Body of pancreas (tissue), 4 donors: ENCODE results near the gene APCDD1L.

ENCODE experiments used
- CTCF ChIP-seq, 7 experiments: fragments of 450-650 bp in 4 of 7; fragments of 200-600 bp in 3 of 7; sonication (generic) in 3 of 7; IDR thresholded peaks; one replicate each; pipeline ENCODE4 v1.5.1; 2016 to 2019; ENCODE audit warnings: antibody characterized with exemption in 7 of 7
- POLR2A ChIP-seq, 3 donors: fragments of 450-650 bp; IDR thresholded peaks; one replicate each; pipeline ENCODE4 v1.6.1; 2016; ENCODE audit warnings: antibody characterized with exemption in 3 of 3, mild to moderate bottlenecking in 2 of 3

GRCh38 chr20:58446960-58447265 is 68.3 kb downstream of the APCDD1L start:
- TF ChIP-seq CTCF (IDR thresholded peaks at IDR 0.05) (no peak), POLR2A (IDR thresholded peaks at IDR 0.05) (no peak)
